ENCODE measurements around the gene TSTD1.

DNA sequence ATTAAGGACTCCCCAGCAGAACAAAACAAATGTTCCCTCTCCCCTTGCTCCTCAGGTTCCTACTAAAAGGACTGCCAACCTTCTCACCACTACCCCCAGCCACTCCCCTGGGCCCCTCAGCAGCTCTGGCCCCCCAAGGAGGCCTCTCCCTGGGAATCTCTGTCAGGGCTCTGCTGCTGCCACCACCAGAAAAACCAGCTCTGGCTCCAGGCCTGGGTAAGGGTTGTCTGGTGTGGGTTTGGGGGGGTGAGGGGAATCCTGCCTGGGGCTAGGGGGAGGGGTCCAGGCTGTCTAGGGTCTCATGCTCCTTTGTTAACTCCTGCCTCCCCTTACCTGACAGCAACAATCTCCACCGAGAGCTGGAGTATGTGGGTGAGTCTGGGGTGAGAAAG lies 45.8 kb upstream of the TSTD1 start:
- TF ChIP-seq, protein P1, sequence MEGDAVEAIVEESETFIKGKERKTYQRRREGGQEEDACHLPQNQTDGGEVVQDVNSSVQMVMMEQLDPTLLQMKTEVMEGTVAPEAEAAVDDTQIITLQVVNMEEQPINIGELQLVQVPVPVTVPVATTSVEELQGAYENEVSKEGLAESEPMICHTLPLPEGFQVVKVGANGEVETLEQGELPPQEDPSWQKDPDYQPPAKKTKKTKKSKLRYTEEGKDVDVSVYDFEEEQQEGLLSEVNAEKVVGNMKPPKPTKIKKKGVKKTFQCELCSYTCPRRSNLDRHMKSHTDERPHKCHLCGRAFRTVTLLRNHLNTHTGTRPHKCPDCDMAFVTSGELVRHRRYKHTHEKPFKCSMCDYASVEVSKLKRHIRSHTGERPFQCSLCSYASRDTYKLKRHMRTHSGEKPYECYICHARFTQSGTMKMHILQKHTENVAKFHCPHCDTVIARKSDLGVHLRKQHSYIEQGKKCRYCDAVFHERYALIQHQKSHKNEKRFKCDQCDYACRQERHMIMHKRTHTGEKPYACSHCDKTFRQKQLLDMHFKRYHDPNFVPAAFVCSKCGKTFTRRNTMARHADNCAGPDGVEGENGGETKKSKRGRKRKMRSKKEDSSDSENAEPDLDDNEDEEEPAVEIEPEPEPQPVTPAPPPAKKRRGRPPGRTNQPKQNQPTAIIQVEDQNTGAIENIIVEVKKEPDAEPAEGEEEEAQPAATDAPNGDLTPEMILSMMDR (IDR thresholded peaks at IDR 0.05; ENCODE audit: borderline replicate concordance, extremely low read depth, low read length, poor library complexity, severe bottlenecking) = no peak
- TF ChIP-seq EZH2 (IDR thresholded peaks at IDR 0.05; ENCODE audit: borderline replicate concordance, low read depth, low read length, severe bottlenecking) = no peak

All from DND-41 (cell line).